Stimulated activated memory B cell treated with anti-CD40 and anti-IgM and Interleukin-4, amounts not matched to agents 10 μg/mL and 1 μg/mL and 100 μg/mL, for 72 hours (primary cell): Measurements from ENCODE around the gene C14orf180.

ENCODE experiments used
- ATAC-seq: fragments of 150-1000 bp; cut with Tn5 transposase; 2 replicates; pipeline ENCODE4 v1.10.0; 2021
- H3K27ac Mint-ChIP-seq: one replicate; pipeline ENCODE4 v1.8.0; 2022; ENCODE audit warnings: mild to moderate bottlenecking, mixed read lengths
- H3K27me3 Mint-ChIP-seq: one replicate; pipeline ENCODE4 v1.8.0; 2022; ENCODE audit warnings: mixed read lengths
- H3K36me3 Mint-ChIP-seq: one replicate; pipeline ENCODE4 v1.8.0; 2022; ENCODE audit warnings: mixed read lengths
- H3K4me1 Mint-ChIP-seq: one replicate; pipeline ENCODE4 v1.8.0; 2022; ENCODE audit warnings: mixed read lengths
- H3K4me3 Mint-ChIP-seq: one replicate; pipeline ENCODE4 v1.8.0; 2022; ENCODE audit warnings: mild to moderate bottlenecking, moderate library complexity, mixed read lengths
- H3K9me3 Mint-ChIP-seq: one replicate; pipeline ENCODE4 v1.8.0; 2022; ENCODE audit warnings: mixed read lengths

Gene C14orf180

DNA sequence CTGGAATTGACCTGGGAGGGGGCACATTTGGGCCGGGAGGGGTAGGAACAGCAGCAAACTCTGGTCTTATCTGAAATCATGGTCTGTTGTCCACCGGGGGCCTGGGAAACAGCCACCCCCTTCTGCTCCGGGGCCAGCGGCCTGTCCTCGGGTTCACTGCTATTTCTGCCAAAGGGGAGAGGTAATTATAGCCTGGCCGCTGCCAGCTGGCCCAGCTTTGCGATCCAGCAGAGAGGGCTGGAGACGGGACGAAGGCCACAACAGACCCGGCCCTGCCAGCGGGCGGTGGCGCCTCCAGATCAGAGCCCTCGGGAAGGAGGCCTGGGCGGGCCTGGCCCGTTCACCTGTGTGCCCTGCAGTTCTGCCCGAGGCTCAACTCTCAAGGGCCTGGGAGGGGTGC, at the start of gene C14orf180:
Gene C14orf180 (plus strand): TSS at position 258 of the 400 bp plus-strand sequence. CDS start 6,667 bp downstream, outside the sequence.
- ATAC-seq: no peak
- no peaks in the 10 kb centered on the region for H3K9me3 Mint-ChIP-seq
- H3K27me3 Mint-ChIP-seq: peaks cover 60% of the 10 kb centered on the region
- no peak within 1 kb of the TSS for H3K4me3 Mint-ChIP-seq
- H3K4me1 Mint-ChIP-seq: no peaks in the 10 kb centered on the region
- H3K36me3 Mint-ChIP-seq: no peaks in the 10 kb centered on the region
- H3K27ac Mint-ChIP-seq: no peak within 1 kb of the TSS

DNA sequence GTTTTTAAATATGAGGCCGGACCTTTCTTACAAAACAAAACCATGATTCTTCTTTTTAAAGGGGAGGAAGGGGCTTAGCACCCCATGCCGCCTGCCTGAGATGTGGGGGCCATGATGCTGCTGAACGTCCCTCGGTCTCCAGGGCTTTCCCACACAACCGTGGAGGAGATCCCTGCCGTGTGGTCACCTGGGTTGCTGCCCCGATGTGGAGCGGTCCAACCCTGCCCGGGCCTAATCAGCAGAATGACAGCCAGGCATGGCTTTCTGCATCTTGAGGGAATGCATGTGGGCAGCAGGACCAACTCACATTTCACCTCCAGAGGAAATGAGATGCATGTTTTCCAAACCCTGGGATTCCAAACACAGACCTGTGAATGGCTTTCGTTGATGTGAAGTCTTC, 48.9 kb upstream of the C14orf180 start:
- Mint-ChIP-seq H3K9me3 (peaks cover 16% of the 10 kb centered on the region), H3K27me3 (peaks cover 8% of the 10 kb centered on the region), H3K4me3 (no peak overlapping the region), H3K4me1 (no peaks in the 10 kb centered on the region), H3K36me3 (no peaks in the 10 kb centered on the region), H3K27ac (no peak overlapping the region)
- ATAC-seq: no peak

DNA sequence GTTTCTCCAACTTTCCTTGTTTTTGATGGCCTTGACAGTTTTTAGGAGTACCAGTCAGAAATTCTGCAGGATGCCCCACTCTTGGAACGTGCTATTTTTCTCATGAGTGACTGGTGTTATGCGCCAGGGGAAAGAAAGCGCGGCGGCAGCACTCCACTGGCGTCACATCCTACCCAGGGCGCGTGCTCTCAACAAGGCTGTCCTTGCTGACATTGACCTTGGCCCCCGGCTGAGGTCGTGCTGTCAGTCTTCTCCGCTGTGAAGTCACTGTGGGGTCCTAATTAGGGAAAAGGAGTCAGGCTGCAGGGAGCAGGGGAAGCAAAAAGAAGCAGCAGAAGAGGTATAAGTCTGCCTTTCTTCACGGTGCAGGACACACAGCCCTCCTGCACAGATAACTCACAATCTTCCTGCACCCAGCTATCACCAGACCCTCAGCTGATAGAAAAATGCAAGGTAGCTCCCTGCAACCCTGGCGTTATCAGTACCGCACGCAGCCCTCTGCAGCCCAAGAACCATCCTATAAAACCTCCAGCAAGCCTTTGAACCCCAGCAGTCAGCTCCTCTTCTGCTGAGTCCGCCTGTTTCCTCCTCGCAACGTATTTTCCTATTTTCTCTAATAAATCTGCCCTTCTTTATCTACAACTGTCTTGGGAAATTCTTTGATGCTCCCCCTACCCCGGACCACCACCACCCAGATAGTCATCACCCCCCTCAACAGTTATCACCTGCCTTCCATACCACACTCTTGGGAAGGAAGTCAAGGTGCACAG, 48.0 kb upstream of the C14orf180 start:
- no peaks in the 10 kb centered on the region for H3K4me1 Mint-ChIP-seq
- H3K27me3 Mint-ChIP-seq: peaks cover 8% of the 10 kb centered on the region
- ATAC-seq: no peak
- no peak overlapping the region for H3K4me3 Mint-ChIP-seq
- peaks cover 15% of the 10 kb centered on the region for H3K9me3 Mint-ChIP-seq
- H3K27ac Mint-ChIP-seq: no peak overlapping the region
- H3K36me3 Mint-ChIP-seq: no peaks in the 10 kb centered on the region

DNA sequence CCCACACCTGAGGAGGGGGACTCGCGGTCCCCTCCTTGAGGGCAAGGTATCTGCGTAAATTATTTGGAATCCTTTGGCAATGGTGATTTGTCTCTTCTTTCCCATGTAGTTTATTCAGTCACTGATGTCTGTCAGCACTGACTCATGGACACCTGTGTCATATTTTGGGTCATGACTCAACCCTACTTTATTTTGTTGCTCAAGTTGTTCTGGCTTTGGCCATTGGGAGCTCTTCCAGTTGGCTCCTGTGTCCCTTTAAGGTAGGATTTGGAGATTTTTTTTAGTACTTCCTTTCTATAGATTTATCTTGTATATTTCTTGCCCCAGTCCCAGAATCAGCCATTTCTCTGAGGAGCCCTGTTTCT, 47.4 kb upstream of the C14orf180 start:
- Mint-ChIP-seq H3K27ac (no peak overlapping the region), H3K27me3 (peaks cover 8% of the 10 kb centered on the region), H3K4me3 (no peak overlapping the region), H3K36me3 (no peaks in the 10 kb centered on the region), H3K9me3 (peaks cover 9% of the 10 kb centered on the region), H3K4me1 (no peaks in the 10 kb centered on the region)
- no peak for ATAC-seq

DNA sequence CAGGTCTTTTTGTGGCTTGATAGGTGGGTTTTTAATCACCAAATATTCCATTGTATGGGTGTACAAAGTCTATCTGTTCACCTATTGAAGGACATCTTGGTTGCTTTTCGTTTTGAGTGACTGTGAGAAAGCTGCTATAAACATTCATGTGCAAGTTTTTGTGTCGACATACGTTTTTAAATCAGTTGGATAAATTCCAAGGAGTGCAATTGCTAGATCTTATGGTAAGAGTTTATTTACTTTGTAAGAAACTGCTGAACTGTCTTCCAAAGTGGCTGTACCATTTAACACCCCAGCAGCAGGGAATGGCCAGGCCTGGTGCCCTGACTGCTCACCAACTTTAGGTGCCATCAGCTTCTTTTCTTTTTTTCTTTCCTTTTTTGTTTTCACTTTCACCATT, 45.5 kb upstream of the C14orf180 start:
- Mint-ChIP-seq H3K36me3 (no peaks in the 10 kb centered on the region), H3K4me3 (no peak overlapping the region), H3K27ac (no peak overlapping the region), H3K27me3 (peaks cover 8% of the 10 kb centered on the region), H3K9me3 (no peaks in the 10 kb centered on the region), H3K4me1 (no peaks in the 10 kb centered on the region)
- no peak for ATAC-seq

DNA sequence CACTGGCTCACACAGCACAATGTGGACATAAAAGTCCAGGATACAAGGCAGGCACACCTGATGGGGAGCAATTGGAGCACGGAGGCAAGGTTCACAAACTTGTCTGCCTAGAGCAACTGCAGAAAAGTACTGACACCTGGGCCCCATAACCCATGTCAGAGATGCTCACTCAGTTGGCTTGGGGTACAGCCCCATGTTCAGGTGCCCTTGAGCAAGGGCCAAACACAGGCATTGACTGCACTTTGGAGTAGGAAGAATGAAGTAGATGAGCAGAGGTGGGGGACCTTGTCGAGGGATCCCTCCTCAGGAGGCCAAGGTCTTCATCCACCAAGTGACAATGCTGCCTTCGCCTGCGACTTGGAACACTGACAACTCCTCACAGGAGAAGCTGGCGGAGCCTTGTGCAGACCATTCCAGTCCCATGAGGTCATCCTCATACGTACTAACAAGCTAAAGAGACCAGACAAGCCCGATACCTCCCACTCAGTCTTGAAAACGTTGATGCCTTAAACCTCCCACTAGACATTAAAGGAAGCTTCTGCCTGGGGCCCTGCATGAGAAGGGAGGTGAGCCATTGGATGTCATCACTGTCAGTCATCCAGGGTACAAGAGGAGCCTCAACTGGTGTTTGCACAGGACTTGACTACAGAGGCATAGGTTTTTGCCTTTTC, 42.5 kb upstream of the C14orf180 start:
- Mint-ChIP-seq H3K36me3 (no peaks in the 10 kb centered on the region), H3K9me3 (no peaks in the 10 kb centered on the region), H3K27ac (no peak overlapping the region), H3K4me1 (no peaks in the 10 kb centered on the region), H3K27me3 (peaks cover 15% of the 10 kb centered on the region), H3K4me3 (no peak overlapping the region)
- no peak for ATAC-seq

DNA sequence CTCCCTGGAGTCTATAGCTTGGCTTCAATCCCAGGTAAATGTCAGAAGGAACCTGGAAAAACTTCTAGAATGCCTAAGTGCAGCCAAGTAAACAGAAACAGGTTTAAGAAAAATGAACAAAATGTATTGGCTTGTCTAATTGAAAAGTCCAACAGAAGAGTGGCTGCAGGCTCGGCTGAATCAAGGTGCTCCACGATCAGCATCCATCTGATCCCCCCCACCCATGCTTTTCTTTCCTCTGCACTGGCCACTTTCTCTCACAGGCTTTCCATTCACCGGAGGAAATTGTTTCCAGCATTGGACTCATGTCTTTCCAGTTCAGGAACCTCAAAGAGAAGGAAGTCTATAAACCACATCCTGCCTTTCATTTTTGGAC, 42.0 kb upstream of the C14orf180 start:
- Mint-ChIP-seq H3K4me1 (no peaks in the 10 kb centered on the region), H3K9me3 (no peaks in the 10 kb centered on the region), H3K27ac (no peak overlapping the region), H3K36me3 (no peaks in the 10 kb centered on the region), H3K27me3 (peaks cover 18% of the 10 kb centered on the region), H3K4me3 (no peak overlapping the region)
- ATAC-seq: no peak

DNA sequence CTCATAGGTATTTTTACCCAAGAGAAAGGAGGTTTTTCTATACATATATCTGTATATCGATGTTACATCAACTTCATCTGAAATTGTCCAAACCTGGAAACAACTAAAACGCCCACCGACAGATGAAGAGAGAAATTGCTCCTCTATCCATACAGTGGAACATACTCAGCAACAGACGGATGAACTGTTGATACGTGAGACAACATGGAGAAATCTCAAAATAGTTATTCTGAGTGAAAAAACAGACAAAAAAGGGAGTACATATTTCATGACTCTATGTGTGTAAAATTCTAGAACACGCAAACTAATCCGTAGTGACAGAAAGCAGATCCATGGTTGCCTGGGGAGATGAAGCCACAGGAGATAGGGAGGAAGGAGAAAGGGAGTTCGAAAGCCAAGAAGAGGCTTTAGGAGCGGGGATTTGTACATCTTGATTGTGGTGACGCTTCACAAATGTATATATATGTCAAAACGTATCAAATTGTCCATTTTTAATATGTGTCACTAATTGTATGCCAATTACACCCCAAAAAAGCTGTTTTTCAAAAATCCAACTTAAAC, 37.6 kb upstream of the C14orf180 start:
- ATAC-seq: no peak
- H3K4me3 Mint-ChIP-seq: no peak overlapping the region
- no peaks in the 10 kb centered on the region for H3K9me3 Mint-ChIP-seq
- peaks cover 57% of the 10 kb centered on the region for H3K27me3 Mint-ChIP-seq
- no peaks in the 10 kb centered on the region for H3K36me3 Mint-ChIP-seq
- H3K4me1 Mint-ChIP-seq: no peaks in the 10 kb centered on the region
- no peak overlapping the region for H3K27ac Mint-ChIP-seq

DNA sequence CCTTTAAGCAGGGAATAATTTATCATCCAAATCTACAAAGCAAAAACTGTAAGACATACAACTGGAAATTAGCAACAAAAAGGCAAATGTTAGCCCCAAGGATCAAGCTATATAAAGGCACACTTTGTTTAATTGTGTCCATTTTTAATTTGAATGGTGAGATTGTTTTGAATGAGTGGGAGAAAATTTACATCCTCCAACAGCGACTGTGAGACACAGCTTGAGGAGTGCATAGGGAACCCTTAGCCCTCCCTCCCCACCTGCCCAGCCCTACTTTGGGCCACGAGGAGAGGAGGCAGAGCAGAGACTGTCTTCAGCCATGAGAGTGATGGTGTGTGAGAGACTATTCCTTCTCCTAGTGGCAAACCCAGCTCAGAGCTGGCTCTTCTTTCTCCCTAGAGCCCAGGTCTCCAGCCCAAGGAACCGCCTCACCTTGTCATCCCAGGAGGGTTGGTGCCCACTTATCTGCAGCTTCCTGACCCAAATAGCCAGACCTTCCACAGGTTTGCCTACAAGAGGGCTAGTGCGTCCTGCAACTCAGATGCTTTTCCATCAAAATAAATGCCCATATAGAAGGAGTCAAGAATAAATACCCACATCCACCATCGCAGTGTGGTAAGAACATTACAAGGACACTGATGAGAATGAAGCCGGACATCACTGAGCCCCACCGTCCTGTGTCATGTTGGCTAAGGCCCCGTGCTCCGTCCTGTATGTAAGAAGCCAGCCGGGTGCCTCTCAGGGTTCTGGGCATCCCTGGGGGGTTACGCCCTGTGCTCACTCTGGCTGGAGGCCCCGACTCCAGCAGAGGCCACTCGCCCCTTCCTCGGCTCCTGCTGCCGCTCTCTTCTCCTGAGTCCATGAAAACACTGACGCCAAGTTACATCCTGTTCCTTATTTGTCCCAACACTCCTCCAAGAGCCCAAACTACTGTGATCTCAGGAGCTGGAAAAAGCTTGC, 36.4 kb upstream of the C14orf180 start:
- ATAC-seq: no peak
- no peaks in the 10 kb centered on the region for H3K4me1 Mint-ChIP-seq
- H3K9me3 Mint-ChIP-seq: no peaks in the 10 kb centered on the region
- H3K27me3 Mint-ChIP-seq: peaks cover 68% of the 10 kb centered on the region
- no peaks in the 10 kb centered on the region for H3K36me3 Mint-ChIP-seq
- no peak overlapping the region for H3K4me3 Mint-ChIP-seq
- no peak overlapping the region for H3K27ac Mint-ChIP-seq

DNA sequence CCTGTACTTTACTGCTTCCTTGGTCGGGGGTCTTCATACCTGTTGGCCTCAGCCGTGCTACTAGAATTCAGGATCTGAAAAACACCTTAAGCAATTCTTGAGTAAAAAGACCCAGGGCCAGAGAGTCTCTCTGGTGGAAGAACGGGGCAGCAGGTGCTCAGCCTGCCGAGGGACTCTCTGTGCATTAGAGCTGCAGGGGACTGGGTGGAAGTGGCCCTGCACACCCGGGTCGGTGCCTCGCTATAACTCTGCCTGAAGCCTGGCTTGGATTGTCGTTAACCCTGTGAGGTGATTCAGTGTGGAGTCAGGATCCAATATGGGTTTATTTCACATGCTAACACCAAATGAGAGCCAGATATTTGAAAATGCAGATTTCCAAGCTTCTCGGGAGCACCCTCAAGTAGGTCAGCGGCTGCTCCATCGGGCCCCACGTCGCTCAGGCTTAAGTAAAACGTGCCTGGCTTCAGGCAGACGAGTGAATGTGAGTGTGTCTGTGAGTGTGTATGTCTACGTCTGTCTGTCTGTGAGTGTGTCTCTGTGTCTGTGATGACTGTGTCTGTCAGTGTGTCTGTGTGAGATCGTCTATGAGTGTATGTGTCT, 35.1 kb upstream of the C14orf180 start:
- no peaks in the 10 kb centered on the region for H3K4me1 Mint-ChIP-seq
- no peak for ATAC-seq
- H3K9me3 Mint-ChIP-seq: no peaks in the 10 kb centered on the region
- no peaks in the 10 kb centered on the region for H3K36me3 Mint-ChIP-seq
- H3K27me3 Mint-ChIP-seq: peaks cover 72% of the 10 kb centered on the region
- H3K4me3 Mint-ChIP-seq: no peak overlapping the region
- no peak overlapping the region for H3K27ac Mint-ChIP-seq

DNA sequence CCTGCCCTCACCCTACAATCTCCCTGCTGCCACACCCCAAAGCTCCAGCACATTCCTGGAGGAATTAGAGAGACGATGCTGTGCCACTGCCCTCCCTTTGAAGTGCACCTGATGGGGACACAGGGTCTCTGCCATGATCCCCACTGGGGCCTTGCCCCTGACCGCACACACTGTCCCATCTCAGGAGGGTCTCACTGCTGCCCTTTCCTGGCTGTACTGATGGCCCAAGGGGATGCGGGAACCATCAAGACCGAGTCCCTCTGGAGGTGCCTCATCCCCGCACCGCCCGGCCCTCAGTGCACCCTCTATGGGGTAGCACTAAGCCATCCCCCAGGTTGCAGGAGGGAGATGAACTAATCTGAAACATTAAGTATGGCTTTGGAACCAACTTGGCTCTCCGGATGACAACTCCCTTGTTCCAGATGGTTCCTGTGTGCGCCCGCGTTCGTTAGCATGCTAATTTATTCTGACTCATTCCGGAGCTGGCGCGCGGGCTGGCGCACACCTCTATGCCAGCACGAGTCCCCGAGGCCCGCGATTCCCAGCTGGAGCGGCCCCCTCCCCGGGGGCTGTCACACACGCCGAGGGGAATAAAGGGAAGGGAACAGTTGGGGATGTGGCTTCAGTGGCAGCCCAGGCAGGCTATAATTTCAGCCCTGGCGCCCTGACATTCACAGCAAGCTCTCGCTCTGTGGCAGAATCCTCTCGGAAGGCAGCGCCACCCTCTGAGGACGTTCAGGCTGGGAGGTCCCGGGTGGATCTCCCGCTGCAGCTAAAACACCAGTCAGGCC, 34.2 kb upstream of the C14orf180 start:
- peaks cover 76% of the 10 kb centered on the region for H3K27me3 Mint-ChIP-seq
- no peak overlapping the region for H3K27ac Mint-ChIP-seq
- H3K4me1 Mint-ChIP-seq: no peaks in the 10 kb centered on the region
- H3K4me3 Mint-ChIP-seq: no peak overlapping the region
- no peaks in the 10 kb centered on the region for H3K36me3 Mint-ChIP-seq
- no peaks in the 10 kb centered on the region for H3K9me3 Mint-ChIP-seq
- no peak for ATAC-seq

DNA sequence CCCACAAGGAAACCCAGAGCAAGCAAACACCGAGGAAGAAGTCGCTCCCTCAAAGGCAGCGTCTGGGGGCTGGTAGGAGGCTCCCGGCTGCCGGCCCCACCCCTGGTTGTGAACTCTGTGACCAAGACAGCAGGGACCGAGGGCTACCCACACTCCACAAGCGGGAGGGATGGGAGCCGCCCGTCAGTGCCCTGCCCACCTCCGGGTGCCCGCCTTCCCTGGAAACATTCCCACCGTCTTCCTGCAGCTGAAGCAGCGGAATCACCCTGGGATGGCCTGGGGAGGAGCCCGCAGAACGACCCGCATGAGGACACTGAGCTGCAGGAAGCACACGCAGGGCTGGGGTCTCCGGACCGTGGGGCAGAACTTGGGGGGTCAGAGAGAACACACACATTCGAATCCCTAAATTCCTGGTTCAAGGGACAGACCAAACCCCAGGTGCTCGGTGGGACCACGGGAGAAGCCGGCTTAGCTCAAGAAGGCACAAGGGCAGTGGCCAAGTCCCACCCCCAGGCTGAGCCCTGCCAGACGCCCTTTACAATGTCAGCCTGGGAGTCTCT, 33.5 kb upstream of the C14orf180 start:
- Mint-ChIP-seq H3K36me3 (no peaks in the 10 kb centered on the region), H3K27ac (no peak overlapping the region), H3K4me1 (no peaks in the 10 kb centered on the region), H3K4me3 (no peak overlapping the region), H3K27me3 (peaks cover 80% of the 10 kb centered on the region), H3K9me3 (no peaks in the 10 kb centered on the region)
- ATAC-seq: no peak

DNA sequence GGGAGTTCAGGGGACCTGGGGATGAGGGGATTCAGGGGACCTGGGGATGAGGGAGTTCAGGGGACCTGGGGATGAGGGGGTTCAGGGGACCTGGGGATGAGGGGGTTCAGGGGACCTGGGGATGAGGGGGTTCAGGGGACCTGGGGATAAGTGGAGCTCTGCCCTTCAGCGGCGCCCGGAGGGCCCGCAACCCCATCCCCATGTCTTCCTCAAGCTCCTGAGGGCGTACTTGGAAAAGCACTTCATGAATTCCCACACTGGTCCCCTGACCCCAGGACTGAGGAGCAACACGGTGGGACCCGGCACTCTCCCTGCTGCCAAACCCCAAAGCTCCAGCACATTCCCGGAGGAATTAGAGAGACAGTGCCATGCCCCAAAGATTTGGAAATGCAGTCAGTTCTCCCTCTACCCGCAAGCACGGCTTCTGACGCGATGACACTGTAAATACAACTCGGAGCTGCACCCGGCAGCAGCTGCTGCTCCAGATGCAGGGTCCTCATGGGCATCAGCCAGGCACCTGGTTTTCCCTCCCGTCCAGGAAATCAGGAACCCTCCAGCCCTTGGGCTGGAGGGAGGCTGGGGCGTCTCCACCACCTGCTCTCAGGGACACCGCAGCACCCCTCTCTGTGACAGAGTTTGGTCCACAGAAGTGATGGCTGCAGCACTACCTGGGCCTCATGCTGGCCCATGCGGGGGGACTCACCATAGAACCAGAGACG, 32.8 kb upstream of the C14orf180 start:
- Mint-ChIP-seq H3K9me3 (no peaks in the 10 kb centered on the region), H3K27ac (no peak overlapping the region), H3K27me3 (peaks cover 86% of the 10 kb centered on the region), H3K4me3 (no peak overlapping the region), H3K36me3 (no peaks in the 10 kb centered on the region), H3K4me1 (no peaks in the 10 kb centered on the region)
- ATAC-seq: no peak
